ENCODE measurements around the gene SCO1.
A peak's percentile ranks its signal among the peaks of the same experiment; 100 is the strongest.

Gene SCO1

DNA sequence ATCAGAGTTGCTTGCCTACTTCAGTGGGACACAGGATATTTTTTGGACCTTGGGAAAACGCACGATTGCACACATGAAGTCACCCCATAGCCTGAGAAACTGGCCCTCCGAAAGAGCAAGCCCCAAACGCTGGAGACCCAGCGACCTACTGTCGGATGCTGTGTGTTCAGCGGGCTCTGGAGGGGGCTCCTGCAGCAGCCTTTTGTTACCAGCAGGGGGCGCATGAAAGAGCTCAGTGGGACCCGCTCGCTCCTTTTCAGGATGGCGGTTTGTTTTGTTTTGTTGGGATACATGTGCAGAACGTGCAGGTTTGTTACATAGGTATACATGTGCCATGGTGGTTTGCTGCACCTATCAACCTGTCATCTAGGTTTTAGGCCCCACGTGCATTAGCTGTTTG lies 68.6 kb downstream of the SCO1 start:
- TF ChIP-seq, protein P1, sequence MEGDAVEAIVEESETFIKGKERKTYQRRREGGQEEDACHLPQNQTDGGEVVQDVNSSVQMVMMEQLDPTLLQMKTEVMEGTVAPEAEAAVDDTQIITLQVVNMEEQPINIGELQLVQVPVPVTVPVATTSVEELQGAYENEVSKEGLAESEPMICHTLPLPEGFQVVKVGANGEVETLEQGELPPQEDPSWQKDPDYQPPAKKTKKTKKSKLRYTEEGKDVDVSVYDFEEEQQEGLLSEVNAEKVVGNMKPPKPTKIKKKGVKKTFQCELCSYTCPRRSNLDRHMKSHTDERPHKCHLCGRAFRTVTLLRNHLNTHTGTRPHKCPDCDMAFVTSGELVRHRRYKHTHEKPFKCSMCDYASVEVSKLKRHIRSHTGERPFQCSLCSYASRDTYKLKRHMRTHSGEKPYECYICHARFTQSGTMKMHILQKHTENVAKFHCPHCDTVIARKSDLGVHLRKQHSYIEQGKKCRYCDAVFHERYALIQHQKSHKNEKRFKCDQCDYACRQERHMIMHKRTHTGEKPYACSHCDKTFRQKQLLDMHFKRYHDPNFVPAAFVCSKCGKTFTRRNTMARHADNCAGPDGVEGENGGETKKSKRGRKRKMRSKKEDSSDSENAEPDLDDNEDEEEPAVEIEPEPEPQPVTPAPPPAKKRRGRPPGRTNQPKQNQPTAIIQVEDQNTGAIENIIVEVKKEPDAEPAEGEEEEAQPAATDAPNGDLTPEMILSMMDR (conservative IDR thresholded peaks at IDR 0.05; ENCODE audit: low read length): peak; percentile 16; the same call in 1 of the 2 replicates
- no peak overlapping the region for H3K4me3 ChIP-seq (ENCODE audit: low read length)
- DNase-seq (ENCODE audit: low read depth): no peak

DNA sequence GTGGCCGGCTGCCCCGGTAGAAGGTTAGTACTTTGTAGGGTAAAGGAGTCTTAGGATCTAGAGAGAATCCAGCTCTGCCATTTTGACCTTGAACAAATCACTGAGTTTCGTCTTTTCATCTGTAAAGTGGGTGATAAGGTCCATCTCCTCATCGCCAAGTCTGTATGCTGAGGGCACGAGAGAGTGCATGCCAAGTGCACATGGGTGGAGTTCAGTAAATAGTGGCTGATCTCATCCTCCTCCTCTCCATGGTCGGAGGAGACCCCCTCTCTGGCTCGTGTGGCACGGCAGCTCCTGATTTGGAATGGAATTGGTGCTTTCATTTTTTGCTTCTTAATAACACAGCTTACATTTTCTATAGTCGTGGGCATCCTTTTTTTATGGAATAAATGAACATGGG lies 70.9 kb downstream of the SCO1 start:
- no peak for DNase-seq (ENCODE audit: low read depth)
- H3K4me3 ChIP-seq (ENCODE audit: low read length): no peak overlapping the region
- TF ChIP-seq, protein P1 (conservative IDR thresholded peaks at IDR 0.05; ENCODE audit: low read length): no peak

DNA sequence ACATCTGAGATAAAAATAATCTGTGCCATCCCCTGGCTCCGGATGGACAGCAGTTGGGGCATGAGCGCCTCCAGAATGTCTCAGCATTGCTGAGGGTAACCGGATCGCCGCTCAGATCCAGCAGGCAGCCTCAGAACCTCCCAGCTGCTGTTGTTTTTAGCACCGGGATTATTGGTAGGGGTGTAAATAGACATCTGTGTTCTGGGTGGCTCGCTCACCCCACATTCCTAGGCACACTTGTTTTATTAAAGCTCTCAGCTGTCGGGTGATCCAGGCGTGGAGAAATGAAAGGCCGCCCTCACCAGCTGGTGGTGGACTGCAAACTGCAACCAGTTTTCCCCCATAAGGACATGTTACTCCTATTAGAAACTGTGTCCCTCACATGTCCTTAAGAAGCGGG lies 72.4 kb downstream of the SCO1 start:
- H3K4me3 ChIP-seq (ENCODE audit: low read length): no peak overlapping the region
- DNase-seq (ENCODE audit: low read depth): no peak
- TF ChIP-seq, protein P1 (conservative IDR thresholded peaks at IDR 0.05; ENCODE audit: low read length): no peak

DNA sequence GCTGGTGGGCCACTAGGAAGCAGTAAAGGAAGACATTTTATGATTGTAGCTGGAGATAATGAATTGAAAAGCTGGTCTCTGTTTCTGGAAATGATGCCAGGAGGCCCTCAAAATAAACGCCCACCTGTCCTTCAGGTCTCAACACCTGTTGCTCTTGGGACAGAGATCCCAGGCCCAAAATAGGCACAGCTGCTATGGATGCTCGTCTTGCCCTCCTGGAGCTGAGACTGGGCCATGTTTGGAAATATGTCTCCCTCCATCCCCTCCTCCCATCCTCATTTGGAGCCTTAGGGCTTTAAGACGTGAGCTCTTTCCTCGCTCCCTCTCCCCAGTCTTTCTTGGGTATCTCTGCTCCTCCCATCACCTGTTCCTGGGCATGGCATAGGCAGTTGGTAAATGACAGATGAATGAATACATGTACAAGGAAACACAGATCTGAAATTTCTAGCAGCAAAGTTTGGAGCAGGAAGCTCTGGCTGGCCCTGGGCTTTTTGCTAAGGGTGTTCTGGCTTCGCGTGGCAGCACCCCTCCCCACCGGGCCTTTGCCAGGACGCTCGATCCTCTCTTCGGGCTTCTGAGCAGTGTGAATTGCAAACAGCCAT lies 73.5 kb downstream of the SCO1 start:
- no peak overlapping the region for H3K4me3 ChIP-seq (ENCODE audit: low read length)
- TF ChIP-seq, protein P1 (conservative IDR thresholded peaks at IDR 0.05; ENCODE audit: low read length): no peak
- no peak for DNase-seq (ENCODE audit: low read depth)

DNA sequence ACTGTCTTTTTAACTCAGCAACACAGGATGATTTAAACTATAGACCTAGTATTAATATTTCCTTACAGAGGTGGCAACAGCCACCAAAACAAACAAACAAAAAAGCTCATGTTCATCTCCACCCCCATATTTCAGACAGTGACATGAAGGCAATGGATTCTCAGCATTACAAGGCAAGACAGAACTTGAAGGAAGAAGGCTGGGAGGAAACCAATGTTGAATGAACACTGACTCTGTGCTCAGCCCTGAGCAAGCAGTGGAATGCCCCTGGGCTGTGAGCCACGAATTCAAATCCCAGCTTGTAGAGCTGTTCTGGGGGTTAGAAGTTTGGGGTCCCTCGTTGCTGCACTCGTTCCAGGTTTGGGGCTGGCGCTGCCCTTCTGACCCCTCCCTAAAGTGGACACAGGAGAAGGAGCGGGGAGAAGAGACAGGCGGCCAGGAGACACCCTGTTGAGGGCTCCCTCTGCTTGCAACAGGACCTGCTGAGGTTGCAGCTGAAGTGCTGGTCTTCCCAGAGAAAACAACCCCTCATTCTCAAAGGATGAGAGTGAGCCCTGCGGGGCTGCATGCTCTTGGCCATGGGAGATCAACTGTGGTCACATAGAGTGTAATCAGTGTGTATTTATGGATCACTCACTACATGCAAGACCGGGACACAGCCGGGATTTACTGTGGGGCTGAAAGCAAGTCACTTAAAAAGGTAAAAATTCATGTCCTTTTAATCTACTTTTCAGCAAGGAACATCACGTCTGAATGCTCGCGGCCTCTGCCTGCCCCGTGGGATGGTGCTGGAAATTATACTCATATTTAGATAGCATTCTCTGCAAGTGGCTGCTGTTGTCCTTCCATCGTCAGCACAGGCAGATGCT lies 74.5 kb downstream of the SCO1 start:
- no peak overlapping the region for H3K4me3 ChIP-seq (ENCODE audit: low read length)
- TF ChIP-seq, protein P1 (conservative IDR thresholded peaks at IDR 0.05; ENCODE audit: low read length): no peak
- no peak for DNase-seq (ENCODE audit: low read depth)

All from AG10803 (cell line).